ENCODE data around the gene CFAP74.

Gene CFAP74

DNA sequence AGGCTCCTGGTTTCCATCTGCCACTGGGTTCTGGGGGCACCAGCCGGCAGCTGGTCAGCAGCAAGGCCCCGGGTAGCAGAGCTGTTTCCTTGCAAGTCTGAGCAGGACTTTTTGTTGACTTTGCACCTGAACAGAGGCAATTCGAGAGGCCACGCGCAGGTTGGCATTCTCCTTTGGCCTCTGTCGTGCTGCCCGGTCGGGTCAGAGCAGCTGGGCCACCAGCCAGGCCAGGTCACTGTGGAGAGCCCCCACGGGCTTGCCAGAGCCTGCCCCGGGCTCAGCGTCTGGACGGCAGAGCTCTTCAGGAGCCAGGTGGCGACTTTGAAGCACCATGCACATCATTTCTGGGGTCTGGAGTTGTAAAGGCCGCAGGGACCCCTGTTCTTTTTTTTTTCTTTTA lies 56.1 kb downstream of the CFAP74 start (continued):
- TF ChIP-seq, protein P1, sequence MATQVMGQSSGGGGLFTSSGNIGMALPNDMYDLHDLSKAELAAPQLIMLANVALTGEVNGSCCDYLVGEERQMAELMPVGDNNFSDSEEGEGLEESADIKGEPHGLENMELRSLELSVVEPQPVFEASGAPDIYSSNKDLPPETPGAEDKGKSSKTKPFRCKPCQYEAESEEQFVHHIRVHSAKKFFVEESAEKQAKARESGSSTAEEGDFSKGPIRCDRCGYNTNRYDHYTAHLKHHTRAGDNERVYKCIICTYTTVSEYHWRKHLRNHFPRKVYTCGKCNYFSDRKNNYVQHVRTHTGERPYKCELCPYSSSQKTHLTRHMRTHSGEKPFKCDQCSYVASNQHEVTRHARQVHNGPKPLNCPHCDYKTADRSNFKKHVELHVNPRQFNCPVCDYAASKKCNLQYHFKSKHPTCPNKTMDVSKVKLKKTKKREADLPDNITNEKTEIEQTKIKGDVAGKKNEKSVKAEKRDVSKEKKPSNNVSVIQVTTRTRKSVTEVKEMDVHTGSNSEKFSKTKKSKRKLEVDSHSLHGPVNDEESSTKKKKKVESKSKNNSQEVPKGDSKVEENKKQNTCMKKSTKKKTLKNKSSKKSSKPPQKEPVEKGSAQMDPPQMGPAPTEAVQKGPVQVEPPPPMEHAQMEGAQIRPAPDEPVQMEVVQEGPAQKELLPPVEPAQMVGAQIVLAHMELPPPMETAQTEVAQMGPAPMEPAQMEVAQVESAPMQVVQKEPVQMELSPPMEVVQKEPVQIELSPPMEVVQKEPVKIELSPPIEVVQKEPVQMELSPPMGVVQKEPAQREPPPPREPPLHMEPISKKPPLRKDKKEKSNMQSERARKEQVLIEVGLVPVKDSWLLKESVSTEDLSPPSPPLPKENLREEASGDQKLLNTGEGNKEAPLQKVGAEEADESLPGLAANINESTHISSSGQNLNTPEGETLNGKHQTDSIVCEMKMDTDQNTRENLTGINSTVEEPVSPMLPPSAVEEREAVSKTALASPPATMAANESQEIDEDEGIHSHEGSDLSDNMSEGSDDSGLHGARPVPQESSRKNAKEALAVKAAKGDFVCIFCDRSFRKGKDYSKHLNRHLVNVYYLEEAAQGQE (tag by site-specific recombination; IDR thresholded peaks at IDR 0.05), result no peak
- TF ChIP-seq ZNF2 (tag by site-specific recombination; IDR thresholded peaks at IDR 0.05) (no peak), YY1 (tag by site-specific recombination; IDR thresholded peaks at IDR 0.05) (no peak), ZBTB8A (tag by site-specific recombination; IDR thresholded peaks at IDR 0.05) (no peak)

DNA sequence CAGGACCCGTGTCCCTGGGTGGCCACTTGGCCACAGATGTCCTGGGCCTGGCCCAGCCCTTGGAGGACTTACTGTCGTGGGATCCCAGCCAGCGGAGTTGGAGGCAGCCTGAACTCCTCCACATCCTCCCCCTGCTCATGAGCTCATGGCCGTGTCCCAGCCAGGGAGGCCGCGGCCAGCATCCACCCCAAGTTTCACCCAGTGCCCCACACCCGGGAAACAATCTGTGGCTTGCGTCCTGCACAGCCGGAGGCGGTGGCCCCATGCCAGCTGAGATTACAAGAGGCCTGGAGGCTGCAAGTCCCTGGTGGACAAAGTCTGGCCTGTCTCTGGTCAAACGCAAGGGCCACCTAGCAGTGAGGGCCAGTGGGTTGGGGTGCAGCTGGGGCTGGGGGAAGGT lies 57.0 kb downstream of the CFAP74 start:
- H3K4me3 ChIP-seq (ENCODE audit: low read depth, low read length), result no peak overlapping the region
- no peaks in the 10 kb centered on the region for H3K36me3 ChIP-seq (ENCODE audit: control insufficient read depth in 2 of 2, insufficient read depth in 1 of 2, low read length in 2 of 2)
- H3K4me1 ChIP-seq (ENCODE audit: control insufficient read depth, insufficient read depth, low read length), result no peaks in the 10 kb centered on the region
- POLR2A ChIA-PET, result no interaction called here
- CTCF ChIA-PET, result interaction anchor here (1.5 to 2.2 kb wide), 3 partner anchors 15 to 98 kb away, joined by 4 to 21 read pairs (median 7); no protein-coding TSS in a partner anchor
- H3K9me3 ChIP-seq (ENCODE audit: control insufficient read depth, insufficient read depth, low read depth, low read length), result no peaks in the 10 kb centered on the region; the same call in 1 of the 2 replicates
- peak; percentile 45; the same call in 1 of the 2 replicates for TF ChIP-seq EGR2 (tag by site-specific recombination; IDR thresholded peaks at IDR 0.05; ENCODE audit: low read depth)
- peak; percentile 48; the same call in 1 of the 2 replicates for TF ChIP-seq ZFHX2 (tag by site-specific recombination; conservative IDR thresholded peaks at IDR 0.05)
- TF ChIP-seq, protein P2, sequence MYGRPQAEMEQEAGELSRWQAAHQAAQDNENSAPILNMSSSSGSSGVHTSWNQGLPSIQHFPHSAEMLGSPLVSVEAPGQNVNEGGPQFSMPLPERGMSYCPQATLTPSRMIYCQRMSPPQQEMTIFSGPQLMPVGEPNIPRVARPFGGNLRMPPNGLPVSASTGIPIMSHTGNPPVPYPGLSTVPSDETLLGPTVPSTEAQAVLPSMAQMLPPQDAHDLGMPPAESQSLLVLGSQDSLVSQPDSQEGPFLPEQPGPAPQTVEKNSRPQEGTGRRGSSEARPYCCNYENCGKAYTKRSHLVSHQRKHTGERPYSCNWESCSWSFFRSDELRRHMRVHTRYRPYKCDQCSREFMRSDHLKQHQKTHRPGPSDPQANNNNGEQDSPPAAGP (tag by site-specific recombination; IDR thresholded peaks at IDR 0.05), result no peak
- no peak overlapping the region for H3K27ac ChIP-seq (ENCODE audit: extremely low read depth, low read depth, low read length)

GRCh38 chr1:1945782-1946393 lies 57.7 kb downstream of the CFAP74 start:
- POLR2A ChIA-PET, result no interaction called here
- TF ChIP-seq ZFP69B (tag by site-specific recombination; IDR thresholded peaks at IDR 0.05) (no peak), ZNF366 (tag by site-specific recombination; conservative IDR thresholded peaks at IDR 0.05) (no peak), ZNF221 (tag by site-specific recombination; IDR thresholded peaks at IDR 0.05; ENCODE audit: borderline replicate concordance) (no peak), OSR2 (tag by site-specific recombination; IDR thresholded peaks at IDR 0.05) (no peak), ZNF621 (tag by site-specific recombination; IDR thresholded peaks at IDR 0.05) (no peak), ZNF677 (tag by site-specific recombination; IDR thresholded peaks at IDR 0.05) (no peak), PRDM2 (tag by site-specific recombination; IDR thresholded peaks at IDR 0.05; ENCODE audit: borderline replicate concordance) (no peak)
- TF ChIP-seq, protein P3, sequence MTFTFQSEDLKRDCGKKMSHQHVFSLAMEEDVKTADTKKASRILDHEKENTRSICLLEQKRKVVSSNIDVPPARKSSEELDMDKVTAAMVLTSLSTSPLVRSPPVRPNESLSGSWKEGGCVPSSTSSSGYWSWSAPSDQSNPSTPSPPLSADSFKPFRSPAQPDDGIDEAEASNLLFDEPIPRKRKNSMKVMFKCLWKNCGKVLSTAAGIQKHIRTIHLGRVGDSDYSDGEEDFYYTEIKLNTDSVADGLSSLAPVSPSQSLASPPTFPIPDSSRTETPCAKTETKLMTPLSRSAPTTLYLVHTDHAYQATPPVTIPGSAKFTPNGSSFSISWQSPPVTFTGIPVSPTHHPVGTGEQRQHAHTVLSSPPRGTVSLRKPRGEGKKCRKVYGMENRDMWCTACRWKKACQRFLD (tag by site-specific recombination; IDR thresholded peaks at IDR 0.05), result no peak
- TF ChIP-seq, protein P4, sequence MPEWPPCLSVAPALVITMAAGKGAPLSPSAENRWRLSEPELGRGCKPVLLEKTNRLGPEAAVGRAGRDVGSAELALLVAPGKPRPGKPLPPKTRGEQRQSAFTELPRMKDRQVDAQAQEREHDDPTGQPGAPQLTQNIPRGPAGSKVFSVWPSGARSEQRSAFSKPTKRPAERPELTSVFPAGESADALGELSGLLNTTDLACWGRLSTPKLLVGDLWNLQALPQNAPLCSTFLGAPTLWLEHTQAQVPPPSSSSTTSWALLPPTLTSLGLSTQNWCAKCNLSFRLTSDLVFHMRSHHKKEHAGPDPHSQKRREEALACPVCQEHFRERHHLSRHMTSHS (tag by site-specific recombination; IDR thresholded peaks at IDR 0.05), result no peak
- TF ChIP-seq, protein P5, sequence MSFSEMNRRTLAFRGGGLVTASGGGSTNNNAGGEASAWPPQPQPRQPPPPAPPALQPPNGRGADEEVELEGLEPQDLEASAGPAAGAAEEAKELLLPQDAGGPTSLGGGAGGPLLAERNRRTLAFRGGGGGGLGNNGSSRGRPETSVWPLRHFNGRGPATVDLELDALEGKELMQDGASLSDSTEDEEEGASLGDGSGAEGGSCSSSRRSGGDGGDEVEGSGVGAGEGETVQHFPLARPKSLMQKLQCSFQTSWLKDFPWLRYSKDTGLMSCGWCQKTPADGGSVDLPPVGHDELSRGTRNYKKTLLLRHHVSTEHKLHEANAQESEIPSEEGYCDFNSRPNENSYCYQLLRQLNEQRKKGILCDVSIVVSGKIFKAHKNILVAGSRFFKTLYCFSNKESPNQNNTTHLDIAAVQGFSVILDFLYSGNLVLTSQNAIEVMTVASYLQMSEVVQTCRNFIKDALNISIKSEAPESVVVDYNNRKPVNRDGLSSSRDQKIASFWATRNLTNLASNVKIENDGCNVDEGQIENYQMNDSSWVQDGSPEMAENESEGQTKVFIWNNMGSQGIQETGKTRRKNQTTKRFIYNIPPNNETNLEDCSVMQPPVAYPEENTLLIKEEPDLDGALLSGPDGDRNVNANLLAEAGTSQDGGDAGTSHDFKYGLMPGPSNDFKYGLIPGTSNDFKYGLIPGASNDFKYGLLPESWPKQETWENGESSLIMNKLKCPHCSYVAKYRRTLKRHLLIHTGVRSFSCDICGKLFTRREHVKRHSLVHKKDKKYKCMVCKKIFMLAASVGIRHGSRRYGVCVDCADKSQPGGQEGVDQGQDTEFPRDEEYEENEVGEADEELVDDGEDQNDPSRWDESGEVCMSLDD (tag by site-specific recombination; IDR thresholded peaks at IDR 0.05), result no peak

More at GRCh38 chr1:1945782-1946393, 57.7 kb downstream of the CFAP74 start:
- Histone ChIP-seq H3K9me3 (ENCODE audit: control insufficient read depth, insufficient read depth, low read depth, low read length) (no peaks in the 10 kb centered on the region; the same call in 1 of the 2 replicates), H3K27ac (ENCODE audit: extremely low read depth, low read depth, low read length) (no peak overlapping the region), H3K36me3 (ENCODE audit: control insufficient read depth in 2 of 2, insufficient read depth in 1 of 2, low read length in 2 of 2) (no peaks in the 10 kb centered on the region), H3K4me3 (ENCODE audit: low read depth, low read length) (no peak overlapping the region), H3K4me1 (ENCODE audit: control insufficient read depth, insufficient read depth, low read length) (no peaks in the 10 kb centered on the region)
- CTCF ChIA-PET, result interaction anchor here (1.5 to 3.0 kb wide), 3 partner anchors 14 to 99 kb away, joined by 4 to 34 read pairs (median 21); no protein-coding TSS in a partner anchor
